EH (cell line): Measurements from ENCODE around the gene HAO1.
"Not testable (repeated sequence)": the region's sequence is repeated elsewhere in the genome, so short reads cannot be mapped to it uniquely, and the experiment has no call there.

ENCODE experiments used
- DNase-seq: peaks from one replicate; pipeline ENCODE4 v3.0.0-alpha.2; 2015; ENCODE audit warnings: low read depth

HAO1 gene

GRCh38 chr20:7855545-7855944 lies 84.7 kb downstream of the HAO1 start:
- peak; percentile 8 for DNase-seq

- DNase-seq = no peak
Measured at GRCh38 chr20:7853493-7853892, 86.8 kb downstream of the HAO1 start.

- peak; percentile 14 for DNase-seq
Measured at GRCh38 chr20:7850775-7851490, 89.3 kb downstream of the HAO1 start.

DNA sequence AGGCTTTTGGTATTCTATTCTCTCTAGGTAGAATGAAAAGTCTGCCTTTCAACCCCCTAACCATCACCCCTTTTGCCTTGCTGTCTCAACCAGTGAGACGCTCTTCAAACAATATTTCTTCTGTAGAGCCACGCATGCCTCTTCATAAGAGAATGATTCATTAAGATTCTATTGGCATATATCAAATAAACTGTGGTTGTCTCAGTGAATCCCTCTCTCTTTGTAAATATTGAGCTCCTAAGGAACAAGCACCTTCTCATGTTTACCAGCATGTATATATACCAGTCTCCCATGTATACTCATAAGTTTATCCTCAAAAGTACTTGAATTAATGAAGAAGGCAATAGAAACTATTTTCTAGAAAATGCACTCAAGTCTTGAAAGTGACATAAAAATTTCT lies 90.6 kb downstream of the HAO1 start:
- DNase-seq = no peak

GRCh38 chr20:7848351-7848750 lies 91.9 kb downstream of the HAO1 start:
- DNase-seq = no peak

GRCh38 chr20:7843613-7844012 lies 96.6 kb downstream of the HAO1 start:
- peak; percentile 11 for DNase-seq

DNA sequence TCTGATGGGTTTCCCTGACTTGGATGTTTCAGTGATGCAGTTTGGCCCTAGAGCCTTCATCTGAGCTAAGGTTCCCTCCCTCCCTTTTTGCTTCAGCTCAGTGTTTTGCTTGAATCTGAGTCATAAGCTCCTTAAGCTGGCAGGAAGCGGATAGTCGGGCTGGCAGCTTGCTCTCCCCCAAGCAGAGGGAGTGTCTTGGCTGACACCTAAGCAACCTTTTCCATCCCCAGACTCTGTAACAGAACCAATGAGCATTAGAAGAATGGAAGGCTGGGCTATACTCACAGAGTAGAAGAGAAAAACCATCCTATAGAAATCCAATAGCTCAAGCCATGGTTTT lies 98.3 kb downstream of the HAO1 start:
- DNase-seq = peak; percentile 77

- peak; percentile 51 for DNase-seq
Measured at GRCh38 chr20:7841291-7841970, 98.8 kb downstream of the HAO1 start.

DNA sequence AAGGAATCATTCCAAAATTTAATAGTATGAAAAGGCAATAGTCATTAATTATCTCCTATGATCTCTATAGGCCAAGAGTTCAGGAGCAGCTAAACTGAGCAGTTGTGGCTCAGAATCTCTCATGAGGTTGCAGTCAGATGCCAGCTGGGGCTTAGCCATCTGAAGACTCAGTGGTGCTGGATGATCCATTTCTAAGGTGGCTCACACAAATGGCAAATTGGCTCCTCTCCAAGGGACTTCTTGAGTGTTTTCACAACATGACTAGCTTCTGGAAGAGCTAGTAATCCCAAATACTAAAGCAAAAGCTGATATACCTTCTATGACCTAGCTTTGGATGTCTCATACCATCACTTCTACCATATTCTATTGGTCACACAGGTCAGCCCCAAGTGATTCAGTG lies 104.2 kb downstream of the HAO1 start:
- DNase-seq = no peak

GRCh38 chr20:7834441-7834840 lies 105.8 kb downstream of the HAO1 start:
- not testable (repeated sequence) for DNase-seq
